NK-92 treated with Interleukin-12 subunit alpha and Interleukin-12 subunit beta, amount 100 ng/mL, for 24 hours (cell line): ENCODE results near the gene WNT11.
A peak's percentile ranks its signal among the peaks of the same experiment; 100 is the strongest.

Experiments used
- DNase-seq: peaks from one replicate; lab custom pipeline; 2025; lab: John Stamatoyannopoulos, UW

Gene WNT11

DNA sequence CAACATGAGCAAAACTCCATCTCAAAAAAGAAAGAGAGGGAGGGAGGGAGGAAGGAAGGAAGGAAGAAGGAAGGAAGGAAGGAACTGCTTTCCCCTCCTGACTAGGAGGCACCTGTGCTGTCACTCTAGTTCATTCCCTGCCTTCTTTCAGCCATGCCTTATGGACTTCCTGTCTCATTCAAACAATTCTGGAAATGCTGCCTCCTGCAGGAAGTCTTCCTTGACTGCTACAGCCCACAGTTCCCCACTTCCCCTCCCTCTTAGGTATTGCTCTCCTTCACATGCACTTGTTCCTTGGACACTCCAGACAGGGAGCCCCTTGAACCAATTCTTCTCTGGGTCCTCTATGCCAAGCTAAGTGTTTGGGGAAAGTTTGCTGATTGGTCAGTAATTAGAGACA, 31.6 kb upstream of the WNT11 start:
- no peak for DNase-seq

DNA sequence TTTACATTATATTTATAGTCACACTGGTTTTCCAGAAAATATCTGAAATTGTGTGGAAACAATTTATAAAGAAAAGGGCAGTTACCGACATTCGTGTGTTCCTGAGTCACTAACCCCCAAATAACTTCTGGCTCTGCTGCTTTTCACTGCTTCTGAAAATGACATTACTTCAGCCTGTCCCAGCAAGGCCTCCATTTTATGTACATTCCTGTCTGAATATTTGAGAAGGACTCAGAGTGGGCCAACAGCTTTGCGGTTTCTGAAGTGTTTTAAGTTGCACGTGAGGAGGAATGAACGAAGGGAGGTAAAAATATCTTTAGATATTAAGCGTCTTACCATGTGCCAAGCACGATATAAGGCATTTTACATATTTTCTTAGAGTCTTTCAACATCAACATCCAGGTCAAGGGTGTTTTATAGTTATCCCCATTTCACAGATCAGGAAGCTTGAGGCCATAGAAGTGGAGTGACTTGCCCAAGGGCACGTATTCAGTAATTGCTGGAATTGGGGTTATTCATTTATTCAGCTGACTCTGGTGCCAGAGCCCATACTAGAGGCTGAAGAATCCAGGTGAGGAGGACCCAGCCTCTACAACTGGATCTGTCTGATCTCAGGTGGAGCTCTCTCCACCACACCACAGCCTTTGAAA, 30.8 kb upstream of the WNT11 start:
- DNase-seq, result no peak

DNA sequence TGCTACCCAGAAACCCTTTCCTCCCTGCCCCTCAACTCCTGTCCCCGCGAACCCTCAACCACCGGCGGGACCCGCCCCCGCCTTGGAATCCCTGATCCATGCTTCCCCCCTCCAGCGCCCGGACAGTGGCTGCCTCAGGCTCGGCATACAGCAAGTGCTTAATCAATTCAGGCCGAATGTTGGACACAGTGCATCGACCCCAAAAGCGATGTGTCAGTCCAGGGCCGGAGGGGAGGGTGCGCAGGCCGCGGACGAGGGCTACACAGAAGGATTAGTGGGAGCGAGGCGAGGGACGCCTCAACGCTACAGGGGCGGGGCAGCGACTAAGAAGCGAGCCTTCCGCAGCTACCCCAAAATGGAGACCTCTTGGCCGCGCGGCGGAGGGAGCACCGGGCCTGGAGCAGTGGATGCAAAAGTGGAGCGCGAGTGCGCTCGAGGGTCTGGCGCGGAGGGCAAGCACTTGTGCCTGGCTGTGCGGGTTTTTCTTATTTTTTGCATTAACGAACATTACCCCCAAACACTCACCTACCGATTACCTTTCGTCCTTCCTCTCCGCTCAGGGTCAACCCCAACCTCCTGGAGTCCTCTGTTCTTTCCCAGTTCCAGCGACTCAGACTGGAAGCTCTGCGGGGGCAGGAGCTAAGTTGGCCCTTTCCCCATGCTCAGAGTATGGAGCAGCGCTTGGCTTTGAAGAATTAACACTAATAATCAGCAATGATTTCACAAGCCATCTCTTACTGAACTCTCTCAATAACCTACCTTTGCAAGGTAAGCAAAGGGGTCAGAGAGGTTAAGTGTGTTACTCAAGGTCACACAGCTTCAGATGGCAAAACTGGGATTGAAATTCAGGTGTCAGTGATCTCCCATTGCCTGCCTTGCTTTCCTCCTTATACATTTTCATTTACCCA, 30.0 kb upstream of the WNT11 start:
- no peak for DNase-seq

DNA sequence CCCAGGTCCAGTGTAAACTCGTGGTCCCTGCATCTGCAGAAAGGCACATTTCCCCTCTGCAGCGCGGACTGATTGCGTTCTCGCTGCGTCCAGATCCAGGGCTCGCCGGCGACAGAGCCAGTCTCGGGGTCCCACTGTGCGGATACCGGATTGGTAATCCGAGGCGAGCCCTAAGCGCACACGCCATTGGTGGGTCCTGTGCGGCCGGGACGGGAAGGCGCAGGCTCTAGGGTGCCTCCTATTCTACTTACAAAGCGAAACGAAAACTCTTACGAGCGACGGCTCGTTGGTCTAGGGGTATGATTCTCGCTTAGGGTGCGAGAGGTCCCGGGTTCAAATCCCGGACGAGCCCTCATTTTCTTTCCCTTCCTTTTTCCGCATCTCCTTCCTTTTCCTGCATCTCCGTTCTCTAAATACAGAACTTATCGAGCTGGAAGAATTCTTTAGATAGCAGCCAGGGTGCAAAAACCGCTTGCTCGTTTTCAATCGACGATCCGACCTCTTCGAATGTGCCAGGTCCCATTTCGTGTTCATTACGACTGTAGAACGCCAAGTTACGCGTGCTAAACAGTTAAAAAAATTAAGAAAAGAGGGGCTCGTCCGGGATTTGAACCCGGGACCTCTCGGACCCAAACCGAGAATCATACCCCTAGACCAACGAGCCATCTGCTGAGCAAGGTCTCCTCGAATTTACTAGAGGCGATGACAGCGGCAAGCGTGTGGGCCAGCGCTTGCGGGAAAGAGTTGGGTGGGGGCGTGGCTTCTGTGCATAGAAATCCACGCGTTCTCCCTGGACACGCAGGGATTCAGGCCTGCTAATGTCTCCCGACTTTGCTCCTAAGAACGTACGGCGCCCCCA, 29.2 kb upstream of the WNT11 start:
- peak; percentile 80 for DNase-seq

DNA sequence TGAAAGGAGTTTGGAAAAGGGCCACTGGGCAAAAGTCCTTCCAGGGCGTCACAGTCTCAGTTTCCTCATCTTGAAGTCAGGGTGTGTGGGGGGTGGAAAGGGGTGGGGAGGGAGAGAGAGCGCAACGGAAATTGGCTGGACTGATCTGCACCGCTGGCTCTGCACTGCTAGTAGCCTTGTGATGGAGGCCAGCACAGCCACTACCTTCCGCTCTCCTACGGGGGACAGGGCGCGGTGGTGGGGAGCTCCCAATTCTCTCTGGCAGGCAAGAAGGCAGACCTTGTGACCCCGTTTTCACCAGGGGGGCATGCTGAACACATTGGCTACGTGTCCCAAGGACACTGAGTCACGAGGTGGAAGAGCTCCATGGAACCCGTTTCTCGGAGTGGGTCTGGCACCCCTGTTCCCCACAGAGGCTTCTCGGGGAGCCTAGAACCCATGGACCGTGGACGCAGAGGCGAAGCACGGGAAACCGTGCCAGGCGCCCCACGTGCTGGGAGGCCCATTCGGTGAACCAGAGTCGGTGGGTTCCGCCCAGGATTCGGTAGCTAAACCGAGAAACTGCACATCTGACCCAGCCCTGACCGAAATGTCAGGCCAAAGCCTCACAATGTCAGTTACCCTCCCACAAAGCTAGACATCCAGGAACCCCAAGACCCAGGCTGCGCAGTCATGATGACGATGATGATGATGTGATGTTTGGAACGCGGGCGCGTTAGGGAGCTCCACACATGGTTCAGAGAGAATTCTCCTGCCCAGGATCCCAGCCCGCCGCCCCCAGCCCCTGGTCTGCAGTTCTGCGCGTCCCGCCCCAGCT, 28.3 kb upstream of the WNT11 start:
- DNase-seq, result no peak

DNA sequence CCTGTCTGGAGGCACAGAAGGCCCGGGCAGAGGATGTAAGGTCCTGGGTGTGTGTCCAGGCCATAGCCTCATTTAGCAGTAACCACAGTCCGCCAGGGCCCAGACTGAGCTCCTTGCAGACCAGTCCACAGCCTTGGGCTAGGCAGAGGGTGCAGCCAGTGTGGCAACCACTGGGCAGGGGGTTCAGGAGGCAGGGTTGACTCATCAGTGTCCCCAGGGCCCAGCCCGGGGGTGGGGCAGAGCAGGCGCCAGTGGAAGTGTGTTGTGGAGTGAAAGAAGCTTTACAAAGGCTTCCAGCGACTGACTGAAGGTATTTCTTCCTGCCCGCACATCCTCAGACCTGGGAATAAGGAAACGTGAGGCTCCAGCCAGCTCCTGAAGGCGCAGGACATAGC, 27.7 kb upstream of the WNT11 start:
- no peak for DNase-seq

DNA sequence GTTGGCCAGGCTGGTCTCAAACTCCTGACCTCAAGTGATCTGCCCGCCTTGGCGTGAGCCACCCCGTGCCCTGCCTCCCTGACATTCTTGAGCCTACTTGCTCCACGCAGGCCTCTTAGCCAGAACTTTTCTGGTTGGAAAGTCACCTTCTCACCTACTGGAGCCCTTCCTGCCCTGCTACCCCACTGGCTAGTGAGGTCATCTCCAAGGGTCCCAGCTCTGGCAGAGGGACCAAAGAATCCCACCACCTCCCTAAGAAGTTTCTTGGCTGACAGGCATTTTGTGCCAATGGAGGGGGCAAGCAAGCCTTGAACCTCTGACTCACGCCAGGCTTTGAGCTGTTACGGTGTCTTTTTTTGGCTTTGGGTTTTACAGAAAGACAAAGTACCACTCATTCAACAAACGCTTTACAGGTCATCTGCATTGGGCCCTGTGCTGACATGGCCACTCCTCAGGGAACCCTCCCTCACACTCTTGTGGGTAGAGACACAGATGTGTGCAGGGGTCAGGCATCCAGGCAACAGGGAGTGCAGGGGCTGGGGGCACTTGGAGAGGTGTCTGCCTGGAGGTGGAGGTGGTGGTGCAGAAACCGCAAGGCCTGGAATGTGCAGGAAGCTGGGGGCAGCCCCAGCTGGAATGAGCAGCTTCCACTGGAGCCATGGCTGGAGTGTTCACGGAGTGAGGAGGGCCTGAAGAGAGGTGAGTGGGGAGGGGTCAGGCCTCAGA, 27.1 kb upstream of the WNT11 start:
- no peak for DNase-seq

DNA sequence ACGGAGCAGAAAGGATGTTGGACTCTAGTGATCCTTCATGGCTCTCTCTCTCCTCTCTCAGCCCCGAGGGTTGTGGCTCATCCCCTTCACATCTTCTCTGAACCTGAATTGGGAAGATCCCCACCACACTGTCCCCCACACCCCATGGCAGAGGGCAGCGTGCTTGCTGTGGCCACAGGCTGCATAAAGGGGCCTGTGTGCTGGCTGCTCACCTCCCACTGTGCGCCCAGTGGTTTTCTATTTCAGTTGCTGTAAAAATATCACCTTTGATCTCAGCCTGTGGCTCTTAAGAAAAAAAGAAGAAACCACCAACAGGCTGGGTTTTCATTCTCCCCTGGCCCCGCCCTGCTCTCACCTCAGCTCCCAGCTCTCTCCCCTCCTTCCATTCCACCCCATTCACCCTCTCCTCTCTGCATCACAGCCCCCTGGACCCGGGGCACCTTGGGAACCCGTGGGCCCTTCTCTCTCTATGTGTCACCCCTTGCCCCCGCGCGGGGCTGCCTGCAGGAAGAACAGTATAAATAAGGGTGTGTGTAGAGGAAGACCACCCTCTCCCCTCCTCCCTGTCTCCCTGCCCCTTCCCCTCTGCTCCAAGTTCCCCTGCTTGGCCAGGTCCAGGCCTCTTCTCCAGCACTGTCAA, 25.8 kb upstream of the WNT11 start:
- DNase-seq, result no peak

DNA sequence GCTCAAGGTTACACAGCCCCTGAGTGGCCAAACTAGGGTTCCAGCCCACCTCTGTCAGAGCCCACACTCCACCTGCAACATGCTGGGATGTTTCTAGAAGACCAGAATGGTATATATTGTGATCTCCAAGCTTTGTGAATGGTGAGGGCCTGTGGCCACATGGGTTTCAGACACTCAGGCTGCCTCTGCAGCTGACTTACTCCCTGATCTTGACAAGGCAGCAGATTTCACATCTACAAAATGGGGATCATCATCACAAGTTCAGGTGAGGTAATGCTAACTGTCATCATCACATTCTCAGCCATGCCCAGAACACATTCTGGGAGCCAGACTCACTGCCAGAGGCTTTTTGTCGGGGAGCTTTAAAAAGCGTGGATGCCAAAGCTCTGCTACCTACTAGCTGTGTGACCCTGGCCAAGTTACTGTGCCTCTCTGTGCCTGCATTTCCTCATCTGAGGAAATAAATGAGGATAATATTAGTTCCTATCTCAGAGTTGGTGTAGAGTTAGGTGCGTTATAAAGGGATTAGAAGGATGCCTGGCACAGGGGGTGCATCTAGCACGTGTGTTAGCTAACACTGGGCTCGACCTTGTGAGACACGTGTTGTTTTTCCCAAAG, 24.9 kb upstream of the WNT11 start:
- DNase-seq, result no peak

DNA sequence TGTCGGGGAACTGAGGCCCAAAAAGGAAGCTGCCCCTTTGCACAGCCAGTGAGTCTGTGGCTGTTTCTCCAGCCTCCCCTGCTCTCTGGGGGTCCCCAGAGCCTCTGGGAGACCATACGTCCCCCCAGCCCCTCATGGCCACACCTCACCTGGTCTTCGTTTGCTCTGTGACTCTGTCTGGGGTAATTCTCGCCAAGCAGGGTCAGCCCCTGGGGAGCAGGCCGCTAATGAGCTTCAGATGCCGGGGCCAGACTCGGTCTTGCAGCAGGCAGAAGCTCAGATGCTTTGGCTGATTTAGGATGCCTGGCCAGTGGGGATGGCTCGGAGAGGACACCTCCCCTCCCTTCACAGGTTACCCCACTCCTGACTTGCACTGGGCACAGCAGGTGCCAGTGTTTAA, 24.1 kb upstream of the WNT11 start:
- DNase-seq, result no peak

DNA sequence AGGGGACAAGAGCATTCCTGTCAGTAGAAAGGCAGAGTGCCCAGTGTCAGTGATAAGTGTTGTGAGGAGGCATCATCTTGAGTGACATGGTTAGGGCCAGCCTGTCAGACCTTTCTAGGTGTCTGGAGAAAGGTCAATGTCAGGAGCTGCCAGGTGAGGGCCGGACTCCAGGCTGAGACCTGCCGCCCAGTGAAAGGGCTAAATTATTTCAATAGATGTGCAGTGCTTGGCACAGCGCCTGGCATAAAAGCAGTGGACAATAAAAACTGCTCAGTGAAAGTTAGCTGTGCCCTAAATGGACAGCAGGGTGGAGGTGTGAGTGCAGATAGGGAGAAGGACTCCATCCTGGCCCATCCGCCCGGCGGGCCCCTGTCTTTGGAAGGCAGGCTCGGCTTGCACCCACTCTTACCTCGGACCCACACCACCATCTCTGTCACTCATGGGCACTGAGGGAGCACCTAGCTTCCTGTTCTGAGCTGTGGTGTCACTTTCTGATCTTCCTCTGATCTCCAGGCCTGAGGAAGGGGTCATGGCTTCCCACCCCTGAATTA, 23.5 kb upstream of the WNT11 start:
- no peak for DNase-seq

DNA sequence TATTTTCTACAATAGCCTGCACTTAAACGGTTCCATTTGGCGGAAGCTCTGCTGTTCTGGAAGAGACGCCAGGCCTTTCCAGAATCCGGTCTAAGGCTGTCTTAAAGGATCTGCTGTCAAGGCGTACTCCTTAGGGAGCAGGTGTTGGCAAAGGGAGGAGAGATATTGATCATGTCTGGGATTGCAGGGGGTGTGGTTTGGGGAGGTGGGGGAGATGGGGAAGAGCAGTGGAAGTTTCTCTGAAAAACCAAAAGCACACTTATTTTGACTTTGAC, 22.5 kb upstream of the WNT11 start:
- DNase-seq, result no peak

DNA sequence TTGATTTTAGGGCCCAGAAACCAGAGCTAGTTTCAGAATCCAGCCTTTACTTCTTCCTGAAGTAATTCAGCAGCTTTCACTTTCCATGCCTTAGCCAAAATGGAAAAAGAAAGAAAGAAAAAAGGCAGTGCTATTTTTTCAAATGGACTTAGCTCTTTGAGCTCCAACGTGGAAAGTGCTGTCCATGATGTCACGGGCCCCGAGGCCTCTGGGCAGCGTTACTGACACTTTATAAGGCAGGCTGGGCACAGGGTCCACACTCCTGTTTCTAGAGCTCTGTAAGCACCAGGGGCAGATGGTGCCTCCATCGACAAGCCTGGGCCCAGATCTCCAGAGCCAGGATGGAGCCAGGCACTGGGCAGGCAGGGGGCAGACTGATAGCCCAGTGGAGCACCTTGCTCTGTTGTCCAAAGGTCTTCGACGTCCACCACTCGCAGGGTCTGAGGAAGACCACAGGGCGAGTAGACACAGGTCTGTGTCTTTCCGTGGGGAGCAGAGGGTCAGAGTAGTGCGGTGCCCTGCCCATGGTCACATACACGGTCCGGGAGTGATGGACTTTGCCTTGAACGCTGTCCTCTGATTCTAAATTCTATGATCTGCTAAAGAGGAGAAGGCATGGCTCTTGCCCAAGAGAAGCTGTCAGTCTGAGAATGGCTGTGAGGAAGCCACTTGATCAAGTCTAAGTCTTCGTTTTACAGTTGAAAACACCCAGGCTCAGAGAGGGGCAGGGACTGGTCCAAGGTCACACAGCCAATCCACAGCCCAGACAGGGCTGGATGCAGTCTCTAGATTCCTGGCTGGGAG, 22.0 kb upstream of the WNT11 start:
- no peak for DNase-seq

DNA sequence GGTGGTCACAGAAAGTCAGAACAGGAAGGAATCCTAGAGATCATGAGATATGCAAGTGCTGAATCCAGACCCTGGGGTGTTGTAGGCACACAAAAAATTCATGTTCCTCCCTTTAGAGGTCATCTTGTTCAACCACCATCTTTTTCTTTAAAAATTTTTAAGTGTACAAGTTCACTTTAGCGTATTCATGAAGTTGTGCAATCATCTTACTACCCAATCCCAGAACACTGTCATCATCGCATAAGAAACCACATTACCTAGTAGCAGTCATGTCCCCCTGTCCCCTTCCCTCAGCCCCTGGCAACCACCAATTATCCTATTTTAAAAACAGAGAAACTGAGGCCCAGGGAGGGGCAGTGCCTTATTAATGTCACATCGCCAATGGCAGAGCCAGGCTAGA, 20.3 kb upstream of the WNT11 start:
- DNase-seq, result no peak

DNA sequence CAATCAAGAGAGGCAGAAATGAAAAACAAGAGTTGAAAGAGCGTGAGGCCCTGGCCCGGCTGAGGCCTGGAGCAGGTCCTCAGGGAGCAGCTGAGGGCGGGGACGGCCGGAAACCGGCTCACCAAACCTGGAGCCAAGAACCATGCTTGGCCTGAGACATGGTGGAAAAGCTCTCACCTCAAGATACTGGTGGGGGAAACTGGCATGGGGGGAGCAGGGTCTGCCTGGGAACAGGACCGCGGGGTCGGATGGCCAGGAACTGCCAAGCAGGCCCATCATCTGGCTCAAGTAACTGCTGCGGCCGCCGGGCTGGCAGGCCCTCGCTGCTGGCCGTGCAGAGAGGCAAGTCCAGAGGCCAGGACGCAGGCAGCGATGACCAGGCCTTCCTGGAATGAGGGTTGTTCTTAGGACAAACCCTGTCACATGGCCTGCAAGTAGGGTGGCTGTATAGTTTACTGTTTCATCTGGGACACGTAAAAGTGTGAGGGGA, 18.9 kb upstream of the WNT11 start:
- no peak for DNase-seq

DNA sequence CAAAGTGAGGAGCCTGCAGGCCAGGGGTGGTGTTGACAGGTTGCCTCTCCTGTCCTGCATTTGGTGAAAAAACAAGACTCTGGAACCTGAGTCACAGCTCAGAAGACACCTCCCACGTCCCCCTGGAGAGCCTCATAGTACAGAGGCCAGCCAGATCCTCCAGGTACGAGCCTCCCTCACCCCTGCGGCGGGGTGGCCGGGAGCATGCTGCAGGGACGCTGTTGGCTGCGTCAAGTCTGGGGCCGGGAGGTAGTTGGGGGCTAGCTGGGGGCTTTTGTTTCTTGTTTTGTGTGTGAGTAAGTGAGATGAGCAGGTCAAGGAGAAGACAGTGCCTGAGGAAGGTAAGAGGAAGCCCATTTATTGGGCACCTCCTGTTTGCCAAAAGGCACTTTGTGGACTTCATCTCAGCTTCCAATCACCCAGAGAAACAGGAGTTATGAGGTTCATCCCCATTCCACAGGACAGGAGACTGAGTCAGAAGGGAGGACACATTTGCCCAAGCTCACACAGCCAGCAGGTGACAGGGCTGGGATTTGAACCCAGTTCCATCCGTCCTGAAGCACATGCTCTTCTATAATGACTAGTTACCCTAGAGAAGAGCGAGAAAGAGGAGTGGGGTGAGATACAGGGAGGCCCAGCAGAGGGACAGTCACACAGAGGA, 18.3 kb upstream of the WNT11 start:
- no peak for DNase-seq

DNA sequence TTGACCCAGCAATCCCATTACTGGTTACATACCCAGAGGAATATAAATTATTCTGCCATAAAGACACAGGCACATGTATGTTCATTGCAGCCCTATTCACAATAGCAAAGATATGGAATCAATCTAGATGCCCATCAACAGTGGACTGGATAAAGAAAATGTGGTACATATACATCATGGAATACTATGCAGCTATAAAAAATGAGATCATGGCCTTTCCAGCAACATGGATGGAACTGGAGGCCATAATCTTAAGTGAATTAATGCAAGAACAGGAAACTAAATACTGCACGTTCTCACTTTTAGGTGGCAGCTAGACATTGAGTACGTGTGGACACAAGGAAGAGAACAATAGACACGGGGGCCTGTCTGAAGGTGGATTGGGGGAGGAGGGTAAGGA, 15.1 kb upstream of the WNT11 start:
- DNase-seq, result no peak

DNA sequence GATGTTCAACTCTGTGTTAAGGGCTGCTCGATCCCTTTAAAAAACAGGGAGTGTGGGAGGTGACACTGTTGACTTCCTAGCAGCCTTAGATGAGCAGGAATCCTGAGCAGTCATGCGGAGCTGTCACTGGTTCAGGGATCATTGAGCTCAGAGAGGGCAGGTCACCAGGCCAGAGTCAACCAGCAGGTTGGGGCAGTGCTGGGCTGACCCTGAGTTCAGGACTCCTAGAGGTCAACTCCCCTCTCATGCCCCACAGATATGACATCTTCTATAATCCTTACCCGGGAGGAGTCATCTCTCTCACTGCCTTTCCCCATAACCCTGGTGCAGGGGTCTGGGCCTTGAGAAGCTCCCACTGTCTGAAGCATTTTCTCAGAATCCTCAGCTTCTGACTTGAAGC, 12.9 kb upstream of the WNT11 start:
- DNase-seq, result no peak
